ENCODE results near the gene CLEC18C.
"Not testable (repeated sequence)": the region's sequence is repeated elsewhere in the genome, so short reads cannot be mapped to it uniquely, and the experiment has no call there.

The CLEC18C gene

DNA sequence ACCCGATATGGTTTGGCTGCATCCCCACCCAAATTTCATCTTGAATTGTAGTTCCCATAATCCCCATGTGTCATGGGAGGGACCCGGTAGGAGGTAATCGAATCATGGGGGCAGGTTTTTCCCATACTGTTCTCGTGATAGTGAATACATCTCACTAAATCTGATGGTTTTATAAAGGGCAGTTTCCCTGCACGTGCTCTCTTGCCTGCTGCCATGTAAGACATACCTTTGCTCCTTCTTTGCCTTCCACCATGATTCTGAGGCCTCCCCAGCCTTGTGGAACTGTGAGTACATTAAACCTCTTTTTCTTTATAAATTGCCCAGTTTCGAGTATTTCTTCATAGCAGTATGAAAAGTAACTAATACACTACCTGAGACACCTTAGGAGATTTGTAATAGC is 32.8 kb downstream of the CLEC18C start:
- not testable (repeated sequence) for DNase-seq (ENCODE audit: low read depth)

DNA sequence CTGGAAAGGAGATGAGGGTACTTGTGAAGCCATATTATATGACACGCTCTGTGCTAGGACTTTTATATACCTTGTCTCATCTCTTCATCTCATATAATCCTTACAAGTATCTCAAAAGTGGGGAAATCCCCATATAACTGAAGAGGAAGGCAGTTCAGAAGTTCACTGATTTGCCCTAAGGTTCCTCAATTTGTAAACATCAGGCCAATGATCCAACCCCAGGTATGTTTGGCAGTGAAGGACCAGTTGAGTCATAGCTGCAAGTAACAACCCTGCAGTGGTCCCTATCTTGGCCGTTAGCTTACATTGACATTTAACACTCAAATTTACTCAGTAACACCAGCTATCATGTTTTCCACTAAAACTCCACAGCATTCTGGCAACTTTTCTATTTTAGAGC is 45.0 kb downstream of the CLEC18C start:
- DNase-seq (ENCODE audit: low read depth): not testable (repeated sequence)

DNA sequence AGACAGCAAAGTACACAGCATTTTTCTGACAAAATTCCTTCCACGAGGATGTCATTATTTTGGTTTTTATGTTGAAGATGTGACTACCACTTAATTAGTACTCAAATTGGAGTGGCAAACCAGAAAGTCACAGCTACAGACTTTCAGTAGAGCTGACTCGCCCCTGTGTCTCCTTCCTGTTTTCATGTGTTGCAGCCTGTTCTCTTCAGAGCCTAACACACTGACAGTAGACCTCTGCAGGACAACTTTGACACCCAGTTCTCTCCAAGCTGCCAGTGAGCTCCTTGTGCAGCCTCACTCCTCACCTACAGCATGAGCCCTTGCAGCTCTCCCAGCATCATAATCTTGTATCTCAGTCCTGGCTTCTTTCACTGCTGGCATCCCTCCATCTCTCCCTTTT is 49.0 kb downstream of the CLEC18C start:
- not testable (repeated sequence) for DNase-seq (ENCODE audit: low read depth)

DNA sequence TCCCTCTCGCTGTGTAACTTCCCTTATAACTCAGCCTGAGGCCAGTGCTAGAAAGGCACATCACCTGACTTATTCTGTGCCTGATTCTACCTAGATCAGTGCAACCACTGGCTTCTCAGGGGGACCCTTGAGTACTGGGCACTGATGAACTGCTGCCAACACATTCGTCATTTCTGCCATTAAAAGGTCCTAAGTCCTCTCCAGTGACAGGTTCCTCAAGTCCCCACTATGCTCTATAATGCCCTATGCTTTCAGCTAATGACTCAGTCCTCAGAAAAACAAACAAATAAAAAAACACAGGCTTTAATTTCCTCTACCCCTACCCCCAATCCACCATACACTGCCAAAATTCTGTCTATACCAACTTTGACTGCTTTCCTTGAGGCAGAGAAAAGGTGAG is 49.6 kb downstream of the CLEC18C start:
- DNase-seq (ENCODE audit: low read depth): not testable (repeated sequence)

DNA sequence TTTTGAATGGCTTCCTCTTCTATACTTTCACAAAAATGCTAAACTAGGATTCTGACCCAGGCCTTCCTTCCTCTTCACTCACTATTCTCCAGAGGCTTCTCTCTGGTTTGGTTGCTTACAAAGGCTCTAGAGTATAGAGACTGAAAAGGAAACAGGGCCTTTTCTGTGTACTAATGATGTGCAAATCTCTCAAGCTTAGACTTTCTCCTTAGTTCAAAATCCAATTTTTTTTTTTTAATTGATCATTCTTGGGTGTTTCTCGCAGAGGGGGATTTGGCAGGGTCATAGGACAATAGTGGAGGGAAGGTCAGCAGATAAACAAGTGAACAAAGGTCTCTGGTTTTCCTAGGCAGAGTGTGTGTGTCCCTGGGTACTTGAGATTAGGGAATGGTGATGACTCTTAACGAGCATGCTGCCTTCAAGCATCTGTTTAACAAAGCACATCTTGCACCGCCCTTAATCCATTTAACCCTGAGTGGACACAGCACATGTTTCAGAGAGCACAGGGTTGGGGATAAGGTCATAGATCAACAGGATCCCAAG is 50.5 kb downstream of the CLEC18C start:
- DNase-seq (ENCODE audit: low read depth): not testable (repeated sequence)

DNA sequence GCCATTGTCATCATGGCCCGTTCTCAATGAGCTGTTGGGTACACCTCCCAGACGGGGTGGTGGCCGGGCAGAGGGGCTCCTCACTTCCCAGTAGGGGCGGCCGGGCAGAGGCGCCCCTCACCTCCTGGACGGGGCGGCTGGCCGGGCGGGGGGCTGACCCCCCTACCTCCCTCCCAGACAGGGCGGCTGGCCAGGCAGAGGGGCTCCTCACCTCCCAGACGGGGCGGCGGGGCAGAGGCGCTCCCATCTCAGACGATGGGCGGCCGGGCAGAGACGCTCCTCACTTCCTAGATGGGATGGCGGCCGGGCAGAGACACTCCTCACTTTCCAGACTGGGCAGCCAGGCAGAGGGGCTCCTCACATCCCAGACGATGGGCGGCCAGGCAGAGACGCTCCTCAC is 51.1 kb downstream of the CLEC18C start:
- not testable (repeated sequence) for DNase-seq (ENCODE audit: low read depth)

DNA sequence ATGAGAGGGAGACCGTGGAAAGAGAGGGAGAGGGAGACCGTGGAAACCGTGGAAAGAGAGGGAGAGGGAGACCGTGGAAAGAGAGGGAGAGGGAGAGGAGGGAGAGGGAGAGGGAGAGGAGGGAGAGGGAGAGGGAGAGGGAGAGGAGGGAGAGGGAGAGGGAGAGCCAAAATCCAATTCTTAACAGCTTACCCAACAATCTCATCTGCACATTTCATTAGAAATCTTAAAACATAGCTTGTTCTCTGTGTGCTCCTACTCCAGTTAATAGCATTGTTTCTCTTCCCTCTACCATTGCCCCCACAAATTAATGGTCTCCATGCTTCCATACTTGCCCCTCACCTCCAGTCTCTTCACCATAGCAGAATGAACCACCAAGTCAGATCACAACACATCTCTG is 51.8 kb downstream of the CLEC18C start:
- not testable (repeated sequence) for DNase-seq (ENCODE audit: low read depth)

DNA sequence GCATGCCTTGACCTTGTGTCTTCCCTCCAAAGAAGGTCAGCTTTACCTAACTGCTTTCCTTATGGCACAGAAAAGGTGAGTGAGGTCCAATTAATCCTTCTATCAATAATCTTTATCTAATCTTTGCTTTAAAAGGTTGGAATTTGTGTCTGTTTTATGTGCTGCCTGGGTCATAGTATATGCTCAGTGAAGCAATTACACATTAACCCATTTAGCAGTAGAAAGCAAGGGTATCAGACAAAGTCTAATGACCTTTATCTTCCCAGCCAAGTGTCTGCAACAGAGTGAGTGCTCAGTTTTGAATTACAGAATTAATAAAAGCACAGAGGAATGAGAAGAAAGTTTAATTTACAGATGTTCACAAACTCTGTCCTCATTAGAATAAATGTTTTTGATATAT is 52.4 kb downstream of the CLEC18C start:
- not testable (repeated sequence) for DNase-seq (ENCODE audit: low read depth)

DNA sequence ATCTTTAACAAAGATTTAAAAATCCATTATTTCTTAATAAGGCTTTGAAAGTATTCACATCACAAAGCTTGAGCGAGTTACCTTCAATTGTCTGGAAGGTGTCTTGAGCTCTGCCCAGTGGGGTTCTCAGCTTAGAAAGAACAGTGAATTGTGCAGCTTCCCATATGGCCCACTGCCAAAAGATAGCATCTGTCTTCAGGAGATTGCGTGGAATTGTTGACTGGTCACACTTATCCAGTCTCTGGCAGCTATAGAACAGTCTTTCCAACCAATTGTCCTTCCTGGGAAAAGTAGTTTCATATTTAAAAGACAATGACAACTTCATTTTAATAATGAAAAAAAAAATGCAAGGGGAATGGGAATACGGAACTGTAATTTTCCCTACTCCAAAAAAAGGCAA is 58.2 kb downstream of the CLEC18C start:
- not testable (repeated sequence) for DNase-seq (ENCODE audit: low read depth)

Data from T-helper 22 cell (primary cell).